HG03432 (cell line): ENCODE results near the gene RNASET2.
"Not testable (repeated sequence)": the region's sequence is repeated elsewhere in the genome, so short reads cannot be mapped to it uniquely, and the experiment has no call there.

Source experiments
- ATAC-seq: cut with Tn5 transposase; IDR thresholded peaks from one replicate; pipeline ENCODE4 v1.9.1; 2021; ENCODE audit warnings: mild to moderate bottlenecking, moderate library complexity; ENCODE audit not compliant: unreplicated experiment

RNASET2 gene

GRCh38 chr6:166928644-166929541 is 27.5 kb downstream of the RNASET2 start:
- no peak for ATAC-seq

- ATAC-seq = no peak
Measured at GRCh38 chr6:166927935-166928643, 28.3 kb downstream of the RNASET2 start.

- ATAC-seq = no peak
Measured at GRCh38 chr6:166927240-166927934, 29.0 kb downstream of the RNASET2 start.

GRCh38 chr6:166926748-166927147 is 29.6 kb downstream of the RNASET2 start:
- no peak for ATAC-seq

- no peak for ATAC-seq
Measured at GRCh38 chr6:166925141-166925996, 31.0 kb downstream of the RNASET2 start.

GRCh38 chr6:166924531-166924930 is 31.8 kb downstream of the RNASET2 start:
- ATAC-seq = no peak

- ATAC-seq = no peak
Measured at GRCh38 chr6:166922937-166923336, 33.4 kb downstream of the RNASET2 start.

GRCh38 chr6:166921570-166921969 is 34.8 kb downstream of the RNASET2 start:
- ATAC-seq = no peak

GRCh38 chr6:166916824-166917223 is 39.5 kb downstream of the RNASET2 start:
- ATAC-seq = no peak

GRCh38 chr6:166915484-166915883 is 40.9 kb downstream of the RNASET2 start:
- ATAC-seq = not testable (repeated sequence)

- ATAC-seq = not testable (repeated sequence)
Measured at GRCh38 chr6:166914952-166915351, 41.4 kb downstream of the RNASET2 start.

- ATAC-seq = no peak
Measured at GRCh38 chr6:166911248-166911677, 45.1 kb downstream of the RNASET2 start.

GRCh38 chr6:166910601-166911000 is 45.7 kb downstream of the RNASET2 start:
- no peak for ATAC-seq

GRCh38 chr6:166908811-166909210 is 47.5 kb downstream of the RNASET2 start:
- no peak for ATAC-seq

GRCh38 chr6:166907871-166908806 is 48.2 kb downstream of the RNASET2 start:
- ATAC-seq = no peak

- ATAC-seq = peak; percentile 90
Measured at GRCh38 chr6:166907373-166907841, 48.9 kb downstream of the RNASET2 start.

- ATAC-seq = no peak
Measured at GRCh38 chr6:166906376-166907044, 49.8 kb downstream of the RNASET2 start.

- no peak for ATAC-seq
Measured at GRCh38 chr6:166905505-166906134, 50.7 kb downstream of the RNASET2 start.
